ENCODE results near the gene KCTD6. TPM values are rescaled to one million over a fixed set of nuclear protein-coding genes. Genes with fewer than 3 reads are reported as not detected.
A peak's percentile ranks its signal among the peaks of the same experiment; 100 is the strongest.

Gene KCTD6
- polyA plus RNA-seq, 1 donor from 2014 or later = 64.0 TPM

DNA sequence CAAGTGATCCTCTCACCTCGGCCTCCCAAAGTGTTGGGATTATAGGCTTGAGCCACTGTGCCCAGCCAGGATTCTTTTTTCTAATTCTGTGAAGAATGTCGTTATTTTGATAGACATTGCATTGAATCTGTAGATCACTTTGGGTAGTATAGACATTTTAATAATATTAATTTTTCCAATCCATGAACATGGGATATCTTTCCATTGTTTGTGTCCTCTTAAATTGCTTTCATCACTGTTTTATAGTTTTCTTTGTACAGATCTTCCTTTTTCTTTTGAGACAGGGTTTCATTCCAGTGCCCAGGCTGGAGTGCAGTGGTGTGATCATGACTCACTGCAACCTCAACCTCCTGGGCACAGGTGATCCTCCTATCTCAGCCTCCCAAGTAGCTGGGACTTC, 11.6 kb upstream of the KCTD6 start:
- no peak overlapping the region for H3K27ac ChIP-seq (ENCODE audit: low read length)
- H3K9me3 ChIP-seq (ENCODE audit: low read length) = no peaks in the 10 kb centered on the region
- no peaks in the 10 kb centered on the region for H3K9me2 ChIP-seq (ENCODE audit: insufficient read depth, low read length)
- TF ChIP-seq MXI1 (conservative IDR thresholded peaks at IDR 0.05; ENCODE audit: poor library complexity, severe bottlenecking) (no peak), RAD21 (conservative IDR thresholded peaks at IDR 0.05) (no peak), EZH2 (IDR thresholded peaks at IDR 0.05; ENCODE audit: borderline replicate concordance, insufficient read depth, low read length, poor library complexity, severe bottlenecking) (no peak), POLR2AphosphoS5 (IDR thresholded peaks at IDR 0.05) (no peak), SMC3 (conservative IDR thresholded peaks at IDR 0.05; ENCODE audit: poor library complexity) (no peak)
- TF ChIP-seq, protein P1, sequence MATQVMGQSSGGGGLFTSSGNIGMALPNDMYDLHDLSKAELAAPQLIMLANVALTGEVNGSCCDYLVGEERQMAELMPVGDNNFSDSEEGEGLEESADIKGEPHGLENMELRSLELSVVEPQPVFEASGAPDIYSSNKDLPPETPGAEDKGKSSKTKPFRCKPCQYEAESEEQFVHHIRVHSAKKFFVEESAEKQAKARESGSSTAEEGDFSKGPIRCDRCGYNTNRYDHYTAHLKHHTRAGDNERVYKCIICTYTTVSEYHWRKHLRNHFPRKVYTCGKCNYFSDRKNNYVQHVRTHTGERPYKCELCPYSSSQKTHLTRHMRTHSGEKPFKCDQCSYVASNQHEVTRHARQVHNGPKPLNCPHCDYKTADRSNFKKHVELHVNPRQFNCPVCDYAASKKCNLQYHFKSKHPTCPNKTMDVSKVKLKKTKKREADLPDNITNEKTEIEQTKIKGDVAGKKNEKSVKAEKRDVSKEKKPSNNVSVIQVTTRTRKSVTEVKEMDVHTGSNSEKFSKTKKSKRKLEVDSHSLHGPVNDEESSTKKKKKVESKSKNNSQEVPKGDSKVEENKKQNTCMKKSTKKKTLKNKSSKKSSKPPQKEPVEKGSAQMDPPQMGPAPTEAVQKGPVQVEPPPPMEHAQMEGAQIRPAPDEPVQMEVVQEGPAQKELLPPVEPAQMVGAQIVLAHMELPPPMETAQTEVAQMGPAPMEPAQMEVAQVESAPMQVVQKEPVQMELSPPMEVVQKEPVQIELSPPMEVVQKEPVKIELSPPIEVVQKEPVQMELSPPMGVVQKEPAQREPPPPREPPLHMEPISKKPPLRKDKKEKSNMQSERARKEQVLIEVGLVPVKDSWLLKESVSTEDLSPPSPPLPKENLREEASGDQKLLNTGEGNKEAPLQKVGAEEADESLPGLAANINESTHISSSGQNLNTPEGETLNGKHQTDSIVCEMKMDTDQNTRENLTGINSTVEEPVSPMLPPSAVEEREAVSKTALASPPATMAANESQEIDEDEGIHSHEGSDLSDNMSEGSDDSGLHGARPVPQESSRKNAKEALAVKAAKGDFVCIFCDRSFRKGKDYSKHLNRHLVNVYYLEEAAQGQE (IDR thresholded peaks at IDR 0.05; ENCODE audit: borderline replicate concordance) = no peak
- no peak overlapping the region for H3K9ac ChIP-seq (ENCODE audit: low read length)
- H2AFZ ChIP-seq (ENCODE audit: low read depth, low read length) = no peak overlapping the region
- H3K79me2 ChIP-seq (replicated peaks; ENCODE audit: insufficient read depth, low read length) = no peaks in the 10 kb centered on the region
- H3K4me3 ChIP-seq (ENCODE audit: low read length) = no peak overlapping the region
- no peaks in the 10 kb centered on the region for H3K27me3 ChIP-seq (ENCODE audit: insufficient read depth, low read depth, low read length)
- H3K4me2 ChIP-seq (ENCODE audit: low read length) = no peak overlapping the region
- no peaks in the 10 kb centered on the region for H3F3A ChIP-seq (ENCODE audit: insufficient read depth, low read length, poor library complexity, severe bottlenecking)
- no peaks in the 10 kb centered on the region for H4K20me1 ChIP-seq (ENCODE audit: insufficient read depth)
- no peaks in the 10 kb centered on the region for H3K36me3 ChIP-seq (ENCODE audit: insufficient read depth, low read length)

DNA sequence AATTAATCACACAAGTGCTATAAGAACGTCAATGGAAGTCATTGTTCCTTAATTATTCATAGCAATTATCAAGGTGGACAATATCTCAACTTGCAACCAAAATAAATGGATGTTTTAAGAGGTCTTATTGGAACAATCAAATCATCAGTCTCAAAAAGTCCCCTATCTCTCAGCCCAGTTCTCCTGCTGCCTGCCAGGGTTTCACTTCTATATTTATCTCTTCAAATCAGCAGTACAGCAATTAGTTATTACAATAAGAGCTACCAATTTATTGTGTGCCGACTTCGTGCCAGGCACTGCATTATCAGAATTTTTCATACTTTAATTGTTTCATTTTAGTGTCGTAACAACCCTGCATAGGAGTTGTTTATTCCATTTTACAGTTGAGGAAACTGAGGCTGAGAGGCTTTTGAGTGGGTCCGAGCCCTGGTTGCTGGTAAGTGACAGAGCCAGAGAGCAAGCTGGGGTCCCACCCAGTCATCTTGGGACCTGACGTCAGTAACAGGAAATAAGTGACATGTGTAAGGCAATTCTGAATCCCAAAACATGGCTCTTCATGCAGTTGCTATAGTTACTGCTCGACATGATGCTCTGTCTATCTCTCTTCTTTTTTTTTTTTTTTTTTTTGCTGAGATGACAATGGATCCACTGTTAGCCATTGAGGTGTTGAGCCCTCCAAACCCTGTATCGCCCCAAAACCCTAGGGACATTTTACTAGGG, 8.8 kb upstream of the KCTD6 start:
- H3K9ac ChIP-seq (ENCODE audit: low read length) = peak overlapping the region; percentile 15
- H3K27me3 ChIP-seq (ENCODE audit: insufficient read depth, low read depth, low read length) = no peaks in the 10 kb centered on the region
- H3K27ac ChIP-seq (ENCODE audit: low read length) = peak overlapping the region; percentile 53
- H4K20me1 ChIP-seq (ENCODE audit: insufficient read depth) = no peaks in the 10 kb centered on the region
- TF ChIP-seq MXI1 (conservative IDR thresholded peaks at IDR 0.05; ENCODE audit: poor library complexity, severe bottlenecking) (peak; percentile 45), EP300 (conservative IDR thresholded peaks at IDR 0.05; ENCODE audit: poor library complexity, severe bottlenecking) (peak; percentile 82), SMC3 (conservative IDR thresholded peaks at IDR 0.05; ENCODE audit: poor library complexity) (peak; percentile 12)
- TF ChIP-seq, protein P1 (IDR thresholded peaks at IDR 0.05; ENCODE audit: borderline replicate concordance) = no peak
- peak overlapping the region; percentile 18 for H3K4me3 ChIP-seq (ENCODE audit: low read length)
- no peaks in the 10 kb centered on the region for H3K79me2 ChIP-seq (replicated peaks; ENCODE audit: insufficient read depth, low read length)
- no peaks in the 10 kb centered on the region for H3K9me3 ChIP-seq (ENCODE audit: low read length)
- H3K9me2 ChIP-seq (ENCODE audit: insufficient read depth, low read length) = no peaks in the 10 kb centered on the region
- no peak overlapping the region for H3K4me2 ChIP-seq (ENCODE audit: low read length)
- no peaks in the 10 kb centered on the region for H3F3A ChIP-seq (ENCODE audit: insufficient read depth, low read length, poor library complexity, severe bottlenecking)
- H3K36me3 ChIP-seq (ENCODE audit: insufficient read depth, low read length) = no peaks in the 10 kb centered on the region
- no peak overlapping the region for H2AFZ ChIP-seq (ENCODE audit: low read depth, low read length)

Data from neural cell (in vitro differentiated cells).